HCT116 (cell line): ENCODE results near the gene NME2. TPM values are rescaled to one million over a fixed set of nuclear protein-coding genes. Genes with fewer than 3 reads are reported as not detected.
A peak's percentile ranks its signal among the peaks of the same experiment; 100 is the strongest.

Source experiments
- ATAC-seq: fragments of 200-7000 bp; cut with Tn5 transposase; 2 replicates; pipeline ENCODE4 v1.9.1; 2020; ENCODE audit warnings: mild to moderate bottlenecking, moderate library complexity
- BruUV-seq: library from RNA; stranded (reverse); fragments of 400-500 nt; replicated peaks from 2 replicates; lab custom pipeline; 2021; lab: Mats Ljungman, UMichigan
- CTCF ChIA-PET: fragments of 300-600 bp; sonication (Branson Sonifier 250); formaldehyde crosslinking; loops from one replicate; lab custom pipeline; 2021; ENCODE audit warnings: antibody characterized with exemption; lab: Charles Lee
- POLR2A ChIA-PET: fragments of 300-600, 350-600 bp; sonication (Branson Sonifier 250); formaldehyde crosslinking; loops from one replicate; lab custom pipeline; 2021; ENCODE audit warnings: antibody characterized with exemption; lab: Charles Lee
- RAD21 ChIA-PET, 2 experiments: fragments of 300-600 bp; sonication (Branson Sonifier 250); formaldehyde crosslinking; loops; one replicate each; lab custom pipeline; 2023; ENCODE audit warnings: low total read pairs in 2 of 2; ENCODE audit not compliant: uncharacterized antibody in 2 of 2, unreplicated experiment in 2 of 2, low non-redundant PET in 1 of 2; lab: Charles Lee
- DNase-seq: peaks from one replicate; pipeline ENCODE4 v3.0.0-alpha.2; 2010; ENCODE audit warnings: low read depth, low spot score
- H2AFZ ChIP-seq: fragments of 200-600 bp; shearing (Covaris generic), sonication (generic); 2 replicates; pipeline ENCODE4 v1.6.1; 2017; ENCODE audit warnings: low read depth, mixed run types, mixed read lengths, antibody characterized with exemption, low read length; ENCODE audit not compliant: poor library complexity, severe bottlenecking
- H3K27ac ChIP-seq: 2 replicates; pipeline ENCODE4 v1.5.1; 2012; ENCODE audit warnings: low read depth, low read length
- H3K27me3 ChIP-seq: fragments of 200-600 bp; sonication (generic); 2 replicates; pipeline ENCODE4 v1.6.1; 2016; ENCODE audit warnings: mixed run types, low read length, mixed read lengths; ENCODE audit not compliant: insufficient read depth
- H3K36me3 ChIP-seq, 2 experiments: fragments of 200-500 bp in 1 of 2; fragments of 200-600 bp in 1 of 2; sonication (Bioruptor generic) in 1 of 2; sonication (generic) in 1 of 2; 2 replicates each; pipeline versions ENCODE4 v1.5.1 to v1.6.1; 2014 to 2016; ENCODE audit warnings: low read length in 2 of 2, inconsistent platforms in 1 of 2, mixed read lengths in 1 of 2, mixed run types in 1 of 2; ENCODE audit not compliant: insufficient read depth in 2 of 2, control insufficient read depth in 1 of 2
- H3K4me1 ChIP-seq, 2 experiments: fragments of 200-600 bp in 1 of 2; sonication (generic) in 1 of 2; 2 replicates each; pipeline versions ENCODE4 v1.5.1 to v1.6.1; 2012 to 2017; ENCODE audit warnings: low read length in 2 of 2, inconsistent platforms in 1 of 2, mild to moderate bottlenecking in 1 of 2, mixed read lengths in 1 of 2, mixed run types in 1 of 2, moderate library complexity in 1 of 2; ENCODE audit not compliant: insufficient read depth in 2 of 2, control insufficient read depth in 1 of 2
- H3K4me2 ChIP-seq: fragments of 200-600 bp; sonication (generic); 2 replicates; pipeline ENCODE4 v1.6.1; 2017; ENCODE audit warnings: mixed run types, low read length, mixed read lengths
- H3K4me3 ChIP-seq, 2 experiments: fragments of 200-600 bp in 1 of 2; sonication (generic) in 1 of 2; replicated peaks in 1 of 2; 2 replicates each; pipeline ENCODE4 v1.5.1; 2011 to 2016; ENCODE audit warnings: low read length in 2 of 2, control low read depth in 1 of 2, low read depth in 1 of 2, mild to moderate bottlenecking in 1 of 2, mixed read lengths in 1 of 2, mixed run types in 1 of 2
- H3K79me2 ChIP-seq: fragments of 200-600 bp; sonication (generic); 2 replicates; pipeline ENCODE4 v1.6.1; 2017; ENCODE audit warnings: mild to moderate bottlenecking, mixed run types, low read length, moderate library complexity, mixed read lengths; ENCODE audit not compliant: insufficient read depth
- H3K9ac ChIP-seq: fragments of 200-600 bp; sonication (generic); 2 replicates; pipeline ENCODE4 v1.6.1; 2016; ENCODE audit warnings: low read length, mixed read lengths
- H3K9me2 ChIP-seq: fragments of 200-600 bp; sonication (generic), shearing (Covaris generic); 2 replicates; pipeline ENCODE4 v1.6.1; 2017; ENCODE audit warnings: mixed run types, mild to moderate bottlenecking, moderate library complexity; ENCODE audit not compliant: insufficient read depth
- H3K9me3 ChIP-seq, 2 experiments: fragments of 200-500 bp in 1 of 2; fragments of 200-600 bp in 1 of 2; sonication (Bioruptor generic) in 1 of 2; sonication (generic) in 1 of 2; 2 replicates each; pipeline ENCODE4 v1.6.1; 2014 to 2017; ENCODE audit warnings: low read length in 2 of 2, mixed read lengths in 2 of 2, inconsistent platforms in 1 of 2, low read depth in 1 of 2, mild to moderate bottlenecking in 1 of 2, mixed run types in 1 of 2, moderate library complexity in 1 of 2; ENCODE audit not compliant: control insufficient read depth in 1 of 2, insufficient read depth in 1 of 2
- H4K20me1 ChIP-seq: fragments of 200-600 bp; sonication (generic), shearing (Covaris generic); 2 replicates; pipeline ENCODE4 v1.6.1; 2017; ENCODE audit warnings: mixed run types, mild to moderate bottlenecking, moderate library complexity; ENCODE audit not compliant: insufficient read depth
- CEBPB ChIP-seq: IDR thresholded peaks from 2 replicates; pipeline ENCODE4 v1.6.1; 2012; ENCODE audit warnings: low read depth
- CTCF ChIP-seq, 3 experiments: fragments of 200-600 bp in 1 of 3; sonication (generic) in 1 of 3; IDR thresholded peaks in 2 of 3; conservative IDR thresholded peaks in 1 of 3; 2 replicates each; pipeline ENCODE4 v1.5.1; 2012 to 2017; ENCODE audit warnings: low read depth in 2 of 3, low read length in 2 of 3, antibody characterized with exemption in 1 of 3, borderline replicate concordance in 1 of 3, control low read depth in 1 of 3, mild to moderate bottlenecking in 1 of 3, mixed read lengths in 1 of 3, mixed run types in 1 of 3, moderate library complexity in 1 of 3; ENCODE audit not compliant: insufficient read depth in 1 of 3
- ELF1 ChIP-seq: IDR thresholded peaks from 2 replicates; pipeline ENCODE4 v1.6.1; 2012; ENCODE audit warnings: low read depth, borderline replicate concordance
- EZH2phosphoT487 ChIP-seq: fragments of 200-600 bp; IDR thresholded peaks from 2 replicates; pipeline ENCODE4 v1.6.1; 2018; ENCODE audit warnings: antibody characterized with exemption, borderline replicate concordance
- FOSL1 ChIP-seq: IDR thresholded peaks from 2 replicates; pipeline ENCODE4 v1.6.1; 2012; ENCODE audit warnings: low read depth
- JUND ChIP-seq: IDR thresholded peaks from 2 replicates; pipeline ENCODE4 v1.6.1; 2012
- MAX ChIP-seq: IDR thresholded peaks from 2 replicates; pipeline ENCODE4 v1.6.1; 2012
- POLR2A ChIP-seq: IDR thresholded peaks from 2 replicates; pipeline ENCODE4 v1.7.0; 2011; ENCODE audit warnings: borderline replicate concordance; ENCODE audit not compliant: insufficient read depth, insufficient read length; ENCODE audit errors: extremely low read depth
- POLR2AphosphoS5 ChIP-seq: IDR thresholded peaks from 2 replicates; pipeline ENCODE4 v1.6.1; 2011; ENCODE audit warnings: mild to moderate bottlenecking, low read depth, low read length, moderate library complexity
- RAD21 ChIP-seq: IDR thresholded peaks from 2 replicates; pipeline ENCODE4 v1.6.1; 2012; ENCODE audit warnings: low read depth, mild to moderate bottlenecking
- REST ChIP-seq: IDR thresholded peaks from 2 replicates; pipeline ENCODE4 v1.6.1; 2012; ENCODE audit warnings: low read depth
- SIN3A ChIP-seq: IDR thresholded peaks from 2 replicates; pipeline ENCODE4 v1.6.1; 2012; ENCODE audit warnings: low read depth
- SP1 ChIP-seq: IDR thresholded peaks from 2 replicates; pipeline ENCODE4 v1.6.1; 2012; ENCODE audit warnings: low read depth
- TCF7L2 ChIP-seq: IDR thresholded peaks from 2 replicates; pipeline ENCODE4 v1.7.0; 2011; ENCODE audit warnings: borderline replicate concordance, inconsistent platforms; ENCODE audit not compliant: insufficient read depth, insufficient read length; ENCODE audit errors: extremely low read depth
- intact Hi-C: fragments of 100-400 bp; cut with micrococcal nuclease; formaldehyde crosslinking; loops from 2 replicates; pipeline ENCODE4 v1.10.0; 2022
- total RNA-seq: library from RNA; stranded (reverse); gene quantifications from one replicate; pipeline ENCODE4 v1.2.1, GENCODE V29; 2021; ENCODE audit not compliant: unreplicated experiment

The NME2 gene
- total RNA-seq, 1 experiment from 2014 or later: 1,287 TPM

GRCh38 chr17:51120739-51121619, 45.2 kb upstream of the NME2 start, which contains the start of gene SPAG9 (continued):
- no peak for TF ChIP-seq TCF7L2
- TF ChIP-seq JUND: no peak
- 0 out of 2 replicates have a peak, but pooled peaks have one; percentile 13 for TF ChIP-seq RAD21
- no peak for TF ChIP-seq CEBPB
- 0 out of 2 replicates have a peak, but pooled peaks have one; percentile 52 for TF ChIP-seq SIN3A
- TF ChIP-seq POLR2A: peak; percentile 45

- peak overlapping the region; percentile 81 for H3K9ac ChIP-seq
- TSS peak; percentile 93 for BruUV-seq
- intact Hi-C loops: loop anchor here (1.0 to 2.0 kb wide), 2 partner anchors 31 to 255 kb away; partner anchors contain the start of genes NME1 and TOB1
- peak; percentile 99 for TF ChIP-seq SIN3A
- peak; percentile 84 for TF ChIP-seq TCF7L2
- no peak for TF ChIP-seq ELF1
- peak; percentile 95 for TF ChIP-seq SP1
- TF ChIP-seq MAX: peak; percentile 99
- no peak for TF ChIP-seq CTCF (IDR thresholded peaks at IDR 0.05 in 2 of 3, conservative IDR thresholded peaks at IDR 0.05 in 1 of 3; ENCODE audit: borderline replicate concordance in 1 of 3, insufficient read depth in 1 of 3, low read depth in 2 of 3, low read length in 2 of 3)
- TF ChIP-seq EZH2phosphoT487: no peak
- no peak for TF ChIP-seq RAD21
- peak; percentile 92 for TF ChIP-seq POLR2AphosphoS5
- no peak for TF ChIP-seq REST
- TF ChIP-seq FOSL1: peak; percentile 91
These were observed 44.4 kb upstream of the NME2 start for GRCh38 chr17:51121620-51122472.

More at GRCh38 chr17:51121620-51122472, 44.4 kb upstream of the NME2 start:
- ATAC-seq (peak; percentile 68), DNase-seq (peak; percentile 100)
- ChIA-PET CTCF (interaction anchor here (1.0 to 4.6 kb wide), 2 partner anchors 31 to 33 kb away, joined by 3 to 43 read pairs; partner anchors contain the start of gene NME1), RAD21 (interaction anchor here in 1 of 2 experiments (1.7 kb wide), 1 partner anchor 32 kb away, joined by 7 read pairs; the partner anchor contains the start of gene NME1), POLR2A (interaction anchor here (0.5 to 3.5 kb wide), 14 partner anchors 10 to 339 kb away, joined by 3 to 24 read pairs (median 5); partner anchors contain the start of genes NME1, NME2 and TOB1)
- Histone ChIP-seq H3K36me3 (no peaks in the 10 kb centered on the region), H4K20me1 (peaks cover 17% of the 10 kb centered on the region; the same call in 1 of the 2 replicates), H3K9me2 (no peaks in the 10 kb centered on the region), H3K4me2 (peak overlapping the region; percentile 89), H3K4me3 (peak overlapping the region; percentile 51 to 65), H3K79me2 (peaks cover 36% of the 10 kb centered on the region), H3K9me3 (no peaks in the 10 kb centered on the region), H3K4me1 (peaks cover 42 to 59% of the 10 kb centered on the region in 2 experiments), H2AFZ (peak overlapping the region; percentile 5), H3K27me3 (no peaks in the 10 kb centered on the region), H3K27ac (peak overlapping the region; percentile 87)
